CD14-positive monocyte (primary cell): Measurements from ENCODE around the gene PAK5. TPM values are rescaled to one million over a fixed set of nuclear protein-coding genes. Genes with fewer than 3 reads are reported as not detected.

Source experiments
- DNase-seq, 3 donors: peaks; one replicate each; pipeline ENCODE4 v3.0.0-alpha.2; 2011 to 2022
- H2AFZ ChIP-seq: 2 replicates; pipeline ENCODE4 v1.6.0; 2012; ENCODE audit warnings: mild to moderate bottlenecking, low read depth, low read length, inconsistent platforms; ENCODE audit not compliant: insufficient read depth, poor library complexity, severe bottlenecking
- H3K27ac ChIP-seq, 2 donors: 1 replicate in 1 of 2; 2 replicates in 1 of 2; pipeline ENCODE4 v1.5.1; 2012 to 2013; ENCODE audit warnings: low read length in 2 of 2, control low read depth in 1 of 2, inconsistent platforms in 1 of 2, low read depth in 1 of 2, mild to moderate bottlenecking in 1 of 2
- H3K27me3 ChIP-seq, 2 donors: one replicate each; pipeline versions ENCODE4 v1.6.0 to v1.6.1; 2011 to 2013; ENCODE audit warnings: low read length in 2 of 2; ENCODE audit not compliant: control insufficient read depth in 2 of 2, insufficient read depth in 2 of 2
- H3K36me3 ChIP-seq, 2 donors: replicated peaks in 1 of 2; 1 replicate in 1 of 2; 2 replicates in 1 of 2; pipeline versions ENCODE4 v1.5.1 to v1.6.1; 2012 to 2013; ENCODE audit warnings: low read length in 2 of 2, control low read depth in 1 of 2, inconsistent platforms in 1 of 2, mild to moderate bottlenecking in 1 of 2; ENCODE audit not compliant: insufficient read depth in 2 of 2, control insufficient read depth in 1 of 2
- H3K4me1 ChIP-seq, 2 donors: 1 replicate in 1 of 2; 2 replicates in 1 of 2; pipeline versions ENCODE4 v1.5.1 to v1.6.1; 2012 to 2013; ENCODE audit warnings: low read length in 2 of 2, control low read depth in 1 of 2, inconsistent platforms in 1 of 2, mild to moderate bottlenecking in 1 of 2, moderate library complexity in 1 of 2; ENCODE audit not compliant: insufficient read depth in 2 of 2, control insufficient read depth in 1 of 2
- H3K4me2 ChIP-seq: replicated peaks from 2 replicates; pipeline ENCODE3; 2012; ENCODE audit warnings: low read length, moderate library complexity, mild to moderate bottlenecking; ENCODE audit not compliant: poor library complexity, severe bottlenecking; ENCODE audit errors: extremely low read depth
- H3K4me3 ChIP-seq, 3 experiments: fragments of 200-600 bp in 1 of 3; sonication (generic) in 1 of 3; replicated peaks in 1 of 3; 1 replicate in 2 of 3; 2 replicates in 1 of 3; pipeline ENCODE4 v1.5.1; 2011 to 2013; ENCODE audit warnings: low read length in 3 of 3, mild to moderate bottlenecking in 3 of 3, control low read depth in 2 of 3, low read depth in 2 of 3, inconsistent platforms in 1 of 3, moderate library complexity in 1 of 3
- H3K79me2 ChIP-seq: 2 replicates; pipeline ENCODE4 v1.6.0; 2012; ENCODE audit warnings: mild to moderate bottlenecking, control low read depth, inconsistent platforms, low read length, moderate library complexity; ENCODE audit not compliant: insufficient read depth
- H3K9ac ChIP-seq: 2 replicates; pipeline ENCODE4 v1.6.0; 2017; ENCODE audit warnings: low read length, mild to moderate bottlenecking; ENCODE audit not compliant: insufficient read depth, poor library complexity, severe bottlenecking
- H3K9me3 ChIP-seq, 2 donors: replicated peaks in 1 of 2; 1 replicate in 1 of 2; 2 replicates in 1 of 2; pipeline versions ENCODE4 v1.5.1 to v1.6.1; 2012 to 2013; ENCODE audit warnings: low read length in 2 of 2, control low read depth in 1 of 2; ENCODE audit not compliant: control insufficient read depth in 1 of 2, insufficient read depth in 1 of 2
- H4K20me1 ChIP-seq: 2 replicates; pipeline ENCODE4 v1.6.0; 2012; ENCODE audit warnings: mild to moderate bottlenecking, low read length, control low read depth, moderate library complexity; ENCODE audit not compliant: insufficient read depth
- H3K27ac Mint-ChIP-seq, 7 donors: one replicate each; pipeline ENCODE4 v1.8.0; 2020; ENCODE audit warnings: mild to moderate bottlenecking in 7 of 7, mixed read lengths in 7 of 7, moderate library complexity in 6 of 7, inconsistent platforms in 2 of 7
- H3K27me3 Mint-ChIP-seq, 3 donors: one replicate each; pipeline ENCODE4 v1.8.0; 2021 to 2022; ENCODE audit warnings: low read depth in 3 of 3, mild to moderate bottlenecking in 3 of 3, mixed read lengths in 3 of 3, moderate library complexity in 3 of 3, inconsistent platforms in 1 of 3
- H3K36me3 Mint-ChIP-seq, 2 donors: one replicate each; pipeline ENCODE4 v1.8.0; 2020; ENCODE audit warnings: mixed read lengths in 2 of 2, inconsistent platforms in 1 of 2, mild to moderate bottlenecking in 1 of 2
- H3K4me1 Mint-ChIP-seq: one replicate; pipeline ENCODE4 v1.8.0; 2020; ENCODE audit warnings: mild to moderate bottlenecking, mixed read lengths
- H3K4me3 Mint-ChIP-seq, 2 donors: one replicate each; pipeline ENCODE4 v1.8.0; 2020; ENCODE audit warnings: mild to moderate bottlenecking in 2 of 2, mixed read lengths in 2 of 2, moderate library complexity in 1 of 2
- H3K9me3 Mint-ChIP-seq, 7 donors: one replicate each; pipeline ENCODE4 v1.8.0; 2020 to 2022; ENCODE audit warnings: mixed read lengths in 7 of 7, mild to moderate bottlenecking in 6 of 7, moderate library complexity in 6 of 7, inconsistent platforms in 2 of 7
- CTCF ChIP-seq: fragments of 200-600 bp; IDR thresholded peaks from one replicate; pipeline ENCODE4 v1.8.0; 2022; ENCODE audit warnings: antibody characterized with exemption, mild to moderate bottlenecking
- WGBS: methylation state at CpG from one replicate; pipeline ENCODE4 v1.1.5; 2013; ENCODE audit warnings: missing lambda C conversion rate; ENCODE audit not compliant: insufficient coverage; 5-methylcytosine and 5-hydroxymethylcytosine counted together
- intact Hi-C, 2 donors: fragments of 100-400 bp; cut with micrococcal nuclease; formaldehyde crosslinking; loops; one replicate each; pipeline versions ENCODE4 v1.15.0 to v1.15.1; 2023
- polyA plus RNA-seq, 3 donors: library from polyadenylated mRNA; depleted of rRNA in 1 of 3; unstranded in 2 of 3; stranded (reverse) in 1 of 3; fragments of 300-500 nt in 2 of 3; fragments of >200 nt in 1 of 3; fragmentation: Illumina TruSeq in 2 of 3; gene quantifications; 1 replicate in 2 of 3; 2 replicates in 1 of 3; pipeline ENCODE4 v1.2.3, GENCODE V29; 2012 to 2021

PAK5 gene
- polyA plus RNA-seq, 3 donors = not detected

GRCh38 chr20:9723501-9724202 is 115.2 kb downstream of the PAK5 start:
- 85% methylated on average over 5 of the region's 7 CpGs for WGBS

DNA sequence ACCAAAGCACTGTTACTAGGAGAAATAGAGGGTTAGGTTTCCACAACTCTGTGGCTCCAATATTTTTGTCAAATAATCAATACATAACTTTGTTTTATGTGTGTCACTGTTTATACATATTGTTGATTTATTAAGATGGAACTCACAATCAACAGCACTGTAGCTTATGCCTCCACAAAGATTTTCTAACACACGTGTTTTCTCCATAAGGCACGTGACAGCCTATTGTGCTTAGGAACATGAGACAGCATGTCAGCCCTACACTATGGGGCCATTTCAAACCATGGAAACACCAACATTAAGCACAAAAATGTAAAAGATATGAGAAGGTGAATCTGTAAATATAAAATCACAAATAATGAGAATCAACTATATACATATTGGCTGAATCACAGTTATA is 127.0 kb downstream of the PAK5 start:
- Mint-ChIP-seq H3K27me3 (peaks cover 0 to 1% (median 0%) of the 10 kb centered on the region in 3 donors), H3K4me1 (no peaks in the 10 kb centered on the region), H3K4me3 (no peak overlapping the region), H3K36me3 (no peaks in the 10 kb centered on the region), H3K9me3 (peaks cover 0 to 8% (median 2%) of the 10 kb centered on the region in 7 donors), H3K27ac (no peak overlapping the region)
- no peaks in the 10 kb centered on the region for H4K20me1 ChIP-seq
- H3K79me2 ChIP-seq = no peaks in the 10 kb centered on the region
- no peak overlapping the region for H3K4me2 ChIP-seq
- TF ChIP-seq CTCF = no peak
- no peaks in the 10 kb centered on the region for H3K36me3 ChIP-seq
- no CpG with 5 or more reads among the region's 2 CpGs for WGBS
- DNase-seq = no peak
- intact Hi-C loops = no loop called here
- no peak overlapping the region for H2AFZ ChIP-seq
- no peak overlapping the region for H3K4me3 ChIP-seq
- no peak overlapping the region for H3K9ac ChIP-seq
- H3K4me1 ChIP-seq = no peaks in the 10 kb centered on the region
- no peaks in the 10 kb centered on the region for H3K9me3 ChIP-seq
- H3K27me3 ChIP-seq = no peaks in the 10 kb centered on the region
- H3K27ac ChIP-seq = no peak overlapping the region

More at GRCh38 chr20:9723501-9724202, 115.2 kb downstream of the PAK5 start:
- no peaks in the 10 kb centered on the region for H3K4me1 Mint-ChIP-seq
- H3K9me3 Mint-ChIP-seq = peaks cover 0 to 4% (median 1%) of the 10 kb centered on the region in 7 donors
- peaks cover 0 to 1% (median 0%) of the 10 kb centered on the region in 3 donors for H3K27me3 Mint-ChIP-seq
- no peak overlapping the region for H3K4me3 Mint-ChIP-seq
- no peaks in the 10 kb centered on the region for H3K36me3 ChIP-seq
- no peak for DNase-seq
- H3K4me3 ChIP-seq = no peak overlapping the region
- no peaks in the 10 kb centered on the region for H3K27me3 ChIP-seq
- H4K20me1 ChIP-seq = no peaks in the 10 kb centered on the region
- intact Hi-C loops = no loop called here
- H3K27ac ChIP-seq = no peak overlapping the region
- no peaks in the 10 kb centered on the region for H3K4me1 ChIP-seq
- no peak overlapping the region for H3K27ac Mint-ChIP-seq
- no peak overlapping the region for H2AFZ ChIP-seq
- H3K36me3 Mint-ChIP-seq = no peaks in the 10 kb centered on the region
- no peak overlapping the region for H3K9ac ChIP-seq
- no peak for TF ChIP-seq CTCF
- H3K9me3 ChIP-seq = no peaks in the 10 kb centered on the region
- H3K79me2 ChIP-seq = no peaks in the 10 kb centered on the region
- no peak overlapping the region for H3K4me2 ChIP-seq
